H1 (cell line): ENCODE measurements around the gene MTNR1A. TPM values are rescaled to one million over a fixed set of nuclear protein-coding genes. Genes with fewer than 3 reads are reported as not detected.

ENCODE experiments used
- CTCF ChIA-PET: fragments of 300-600 bp; sonication (Branson Sonifier 250); formaldehyde crosslinking; loops from one replicate; lab custom pipeline; 2021; ENCODE audit not compliant: partially characterized antibody; lab: Charles Lee
- POLR2A ChIA-PET: fragments of 300-600 bp; sonication (Branson Sonifier 250); formaldehyde crosslinking; loops from one replicate; lab custom pipeline; 2021; ENCODE audit warnings: inconsistent platforms; ENCODE audit not compliant: partially characterized antibody; lab: Charles Lee
- DNase-seq, 2 experiments: peaks; one replicate each; pipeline versions ENCODE4 v3.0.0 to v3.0.0-alpha.2; 2010 to 2022; ENCODE audit warnings: low spot score in 2 of 2, low read depth in 1 of 2, mixed read lengths in 1 of 2
- FAIRE-seq: peaks from 2 replicates; lab custom pipeline; 2011; peaks lifted over from hg19 to GRCh38; lab: Jason Lieb, UNC
- H2AFZ ChIP-seq: 2 replicates; pipeline ENCODE4 v1.8.1; 2012; ENCODE audit warnings: low read length, inconsistent platforms
- H2AK5ac ChIP-seq: 2 replicates; pipeline ENCODE4 v1.6.1; 2013; ENCODE audit warnings: low read depth, low read length
- H2BK120ac ChIP-seq: replicated peaks from 2 replicates; pipeline ENCODE3; 2013; ENCODE audit warnings: low read depth, low read length, inconsistent platforms
- H2BK12ac ChIP-seq: 2 replicates; pipeline ENCODE4 v1.6.1; 2013; ENCODE audit warnings: low read depth, low read length
- H2BK15ac ChIP-seq: 2 replicates; pipeline ENCODE4 v1.6.1; 2013; ENCODE audit warnings: low read length
- H2BK20ac ChIP-seq: 2 replicates; pipeline ENCODE4 v1.6.1; 2013; ENCODE audit warnings: low read length
- H2BK5ac ChIP-seq: 2 replicates; pipeline ENCODE4 v1.6.1; 2013; ENCODE audit warnings: low read depth, low read length
- H3K14ac ChIP-seq: 2 replicates; pipeline ENCODE4 v1.6.1; 2013; ENCODE audit warnings: inconsistent platforms; ENCODE audit not compliant: insufficient read length
- H3K18ac ChIP-seq: 2 replicates; pipeline ENCODE4 v1.6.1; 2013; ENCODE audit warnings: low read length; ENCODE audit errors: extremely low read depth
- H3K23ac ChIP-seq: 2 replicates; pipeline ENCODE4 v1.6.1; 2013; ENCODE audit warnings: inconsistent platforms; ENCODE audit not compliant: insufficient read length
- H3K23me2 ChIP-seq: 2 replicates; pipeline ENCODE4 v1.6.1; 2013; ENCODE audit warnings: low read depth, low read length
- H3K27ac ChIP-seq: 2 replicates; pipeline ENCODE4 v1.6.1; 2011; ENCODE audit warnings: low read depth, low read length, inconsistent platforms
- H3K27me3 ChIP-seq, 4 experiments: replicated peaks in 1 of 4; 1 replicate in 1 of 4; 2 replicates in 3 of 4; pipeline versions ENCODE4 v1.6.1 to v1.8.1; 2011 to 2013; ENCODE audit warnings: low read length in 3 of 4, mild to moderate bottlenecking in 3 of 4, inconsistent platforms in 2 of 4, mixed read lengths in 2 of 4, moderate library complexity in 1 of 4; ENCODE audit not compliant: control insufficient read depth in 3 of 4, insufficient read depth in 3 of 4; ENCODE audit errors: extremely low read depth in 1 of 4
- H3K36me3 ChIP-seq, 4 experiments: 2 replicates each; pipeline versions ENCODE4 v1.6.1 to v1.8.1; 2011 to 2013; ENCODE audit warnings: mild to moderate bottlenecking in 4 of 4, low read length in 3 of 4, moderate library complexity in 2 of 4, control low read depth in 1 of 4, inconsistent platforms in 1 of 4; ENCODE audit not compliant: insufficient read depth in 4 of 4, control insufficient read depth in 2 of 4
- H3K4ac ChIP-seq: replicated peaks from 2 replicates; pipeline ENCODE3; 2013; ENCODE audit warnings: low read length, low read depth, mixed read lengths, inconsistent platforms; ENCODE audit not compliant: insufficient read length
- H3K4me1 ChIP-seq, 4 experiments: replicated peaks in 1 of 4; 1 replicate in 1 of 4; 2 replicates in 3 of 4; pipeline versions ENCODE4 v1.6.1 to v1.8.1; 2011 to 2013; ENCODE audit warnings: low read length in 3 of 4, inconsistent platforms in 2 of 4, mixed read lengths in 1 of 4; ENCODE audit not compliant: insufficient read depth in 4 of 4, control insufficient read depth in 3 of 4
- H3K4me2 ChIP-seq, 2 experiments: 2 replicates each; pipeline versions ENCODE4 v1.6.1 to v1.8.1; 2011 to 2013; ENCODE audit warnings: low read depth in 2 of 2, low read length in 2 of 2, control low read depth in 1 of 2, inconsistent platforms in 1 of 2, mild to moderate bottlenecking in 1 of 2; ENCODE audit not compliant: insufficient read depth in 1 of 2
- H3K4me3 ChIP-seq, 4 experiments: fragments of 200-600, 300-600 bp in 1 of 4; sonication (generic), shearing (Covaris generic), sonication (Bioruptor Twin) in 1 of 4; 2 replicates each; pipeline versions ENCODE4 v1.5.1 to v1.8.1; 2011 to 2016; ENCODE audit warnings: low read length in 4 of 4, low read depth in 3 of 4, control low read depth in 2 of 4, inconsistent platforms in 2 of 4, mild to moderate bottlenecking in 2 of 4, mixed read lengths in 1 of 4, moderate library complexity in 1 of 4; ENCODE audit not compliant: insufficient read depth in 2 of 4; ENCODE audit errors: extremely low read depth in 1 of 4
- H3K56ac ChIP-seq: replicated peaks from 2 replicates; pipeline ENCODE3; 2013; ENCODE audit warnings: low read depth, mild to moderate bottlenecking, mixed read lengths, low read length, inconsistent platforms; ENCODE audit not compliant: insufficient read length
- H3K79me1 ChIP-seq: 2 replicates; pipeline ENCODE4 v1.6.1; 2013; ENCODE audit warnings: low read depth, low read length, control low read depth
- H3K79me2 ChIP-seq, 2 experiments: 2 replicates each; pipeline versions ENCODE4 v1.6.1 to v1.8.1; 2012 to 2013; ENCODE audit warnings: low read length in 2 of 2, mild to moderate bottlenecking in 2 of 2, inconsistent platforms in 1 of 2; ENCODE audit not compliant: insufficient read depth in 2 of 2, control insufficient read depth in 1 of 2
- H3K9ac ChIP-seq, 4 experiments: replicated peaks in 1 of 4; 1 replicate in 1 of 4; 2 replicates in 3 of 4; pipeline versions ENCODE4 v1.6.1 to v1.8.1; 2011 to 2013; ENCODE audit warnings: low read depth in 3 of 4, low read length in 3 of 4, control low read depth in 2 of 4, mild to moderate bottlenecking in 2 of 4, moderate library complexity in 2 of 4, inconsistent platforms in 1 of 4; ENCODE audit errors: extremely low read depth in 1 of 4
- H3K9me3 ChIP-seq, 2 experiments: 2 replicates each; pipeline versions ENCODE4 v1.6.1 to v1.8.1; 2012 to 2013; ENCODE audit warnings: mild to moderate bottlenecking in 2 of 2, moderate library complexity in 2 of 2, control low read depth in 1 of 2, inconsistent platforms in 1 of 2, low read depth in 1 of 2, low read length in 1 of 2, mixed read lengths in 1 of 2; ENCODE audit not compliant: insufficient read depth in 2 of 2
- H4K20me1 ChIP-seq, 2 experiments: replicated peaks in 1 of 2; 2 replicates each; pipeline versions ENCODE3 to v1.8.1; 2011 to 2013; ENCODE audit warnings: inconsistent platforms in 2 of 2, low read length in 2 of 2, mild to moderate bottlenecking in 1 of 2; ENCODE audit not compliant: insufficient read depth in 2 of 2, control insufficient read depth in 1 of 2
- H4K5ac ChIP-seq: 2 replicates; pipeline ENCODE4 v1.6.1; 2013; ENCODE audit warnings: low read length, low read depth, mixed read lengths, inconsistent platforms; ENCODE audit not compliant: insufficient read length
- H4K8ac ChIP-seq: 2 replicates; pipeline ENCODE4 v1.8.0; 2013; ENCODE audit warnings: mild to moderate bottlenecking, moderate library complexity, low read length, inconsistent platforms; ENCODE audit not compliant: insufficient read depth; ENCODE audit errors: extremely low read depth
- H4K91ac ChIP-seq: replicated peaks from 2 replicates; pipeline ENCODE3; 2013; ENCODE audit warnings: low read length, mixed read lengths, inconsistent platforms; ENCODE audit not compliant: insufficient read length
- RAD21 ChIP-seq, 2 experiments: IDR thresholded peaks in 1 of 2; conservative IDR thresholded peaks in 1 of 2; 2 replicates each; pipeline ENCODE4 v1.6.1; 2011; ENCODE audit warnings: low read depth in 2 of 2, low read length in 2 of 2, improper control_type of control experiment in 1 of 2, inconsistent platforms in 1 of 2, mild to moderate bottlenecking in 1 of 2, moderate library complexity in 1 of 2
- TBP ChIP-seq: IDR thresholded peaks from 2 replicates; pipeline ENCODE4 v1.6.1; 2011; ENCODE audit warnings: low read depth, low read length, improper control_type of control experiment
- WGBS, 2 experiments: shearing (Covaris generic) in 1 of 2; methylation state at CpG; one replicate each; pipeline versions ENCODE4 v1.1.6 to v1.1.7; 2013 to 2015; ENCODE audit warnings: low lambda C conversion rate in 2 of 2, mixed read lengths in 2 of 2, inconsistent platforms in 1 of 2, low coverage in 1 of 2, missing lambda C conversion rate in 1 of 2; ENCODE audit not compliant: insufficient replicate concordance in 2 of 2, insufficient coverage in 1 of 2, insufficient read length in 1 of 2; ENCODE audit errors: extremely low coverage in 1 of 2, missing lambda C conversion rate in 1 of 2; 5-methylcytosine and 5-hydroxymethylcytosine counted together
- polyA plus RNA-seq, 7 experiments: library from polyadenylated mRNA; depleted of rRNA in 3 of 7; stranded (reverse) in 5 of 7; unstranded in 2 of 7; fragments of >200 nt in 5 of 7; fragments of 200-250 nt in 2 of 7; gene quantifications; 1 replicate in 5 of 7; 2 replicates in 1 of 7; 4 replicates in 1 of 7; pipeline versions ENCODE4 v1.2.1 to v1.2.3, GENCODE V29; 2011 to 2013; ENCODE audit warnings: missing spikeins in 2 of 7, mixed read lengths in 2 of 7
- total RNA-seq: library from RNA; stranded (reverse); fragmentation: NEBNext Ultra II Directional; extraction: Animal tissue kit (Norgen Biotek cat#: 25700); gene quantifications from 2 replicates; pipeline ENCODE4 v1.2.1, GENCODE V29; 2021
- TF ChIP-seq, protein P1 (sequence below), 3 experiments: IDR thresholded peaks; 1 replicate in 2 of 3; 2 replicates in 1 of 3; pipeline versions ENCODE4 v1.5.1 to v1.6.1; 2011; ENCODE audit warnings: low read length in 3 of 3, mild to moderate bottlenecking in 3 of 3, inconsistent platforms in 2 of 3, low read depth in 1 of 3, moderate library complexity in 1 of 3; ENCODE audit not compliant: insufficient read depth in 1 of 3; ENCODE audit errors: control extremely low read depth in 1 of 3

The MTNR1A gene
- total and polyA plus RNA-seq, 2 of the 8 experiments (the other 6 are each of a cell fraction or from before 2014, with no cell fraction given), result 0.45 to 1.0 TPM

DNA sequence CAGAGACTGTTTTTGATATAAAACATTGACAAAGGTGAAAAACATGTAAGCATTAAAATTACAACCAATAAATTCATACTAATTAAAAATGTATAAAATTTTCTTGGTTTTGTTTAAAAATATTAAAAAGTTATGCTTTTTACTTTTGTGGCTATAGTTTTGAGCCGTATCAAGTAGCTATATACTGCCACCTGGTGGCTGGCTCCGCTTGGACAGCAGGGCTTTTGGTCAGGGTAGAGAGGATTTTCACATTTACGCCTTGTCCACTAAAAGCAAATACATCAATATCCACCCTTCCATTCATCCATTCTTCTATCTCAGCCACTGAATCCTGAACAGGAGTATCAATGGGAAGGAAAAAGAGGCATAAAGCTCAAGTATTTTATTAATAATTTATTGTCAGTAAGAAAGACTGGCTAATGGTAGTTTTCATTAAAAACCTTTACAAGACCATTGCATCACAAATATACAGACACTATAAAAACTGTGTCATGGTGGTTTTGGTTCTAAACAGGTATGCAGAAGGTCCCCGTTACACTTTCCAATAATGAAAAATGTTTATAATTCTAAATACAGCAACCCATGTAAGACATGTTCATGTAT lies 32.1 kb upstream of the MTNR1A start:
- Histone ChIP-seq H3K9ac (no peak overlapping the region), H2AFZ (no peak overlapping the region), H2BK120ac (no peak overlapping the region), H3K27ac (no peak overlapping the region), H3K23ac (no peak overlapping the region), H2AK5ac (no peak overlapping the region), H3K9me3 (no peaks in the 10 kb centered on the region; a peak in 1 of 4 replicates), H3K4me2 (no peak overlapping the region), H3K4me3 (no peak overlapping the region), H3K23me2 (peaks cover 2% of the 10 kb centered on the region; the same call in 1 of the 2 replicates), H3K27me3 (no peaks in the 10 kb centered on the region), H3K56ac (no peak overlapping the region), H2BK12ac (no peak overlapping the region), H4K8ac (no peak overlapping the region), H3K36me3 (peaks cover 5 to 64% (median 19%) of the 10 kb centered on the region in 4 experiments; a peak in 6 of 8 replicates), H3K18ac (no peak overlapping the region), H2BK5ac (no peak overlapping the region), H3K79me2 (0 out of 4 replicates have a peak, but pooled peaks cover 0 to 5% of the 10 kb centered on the region in 2 experiments), H3K14ac (no peak overlapping the region), H2BK15ac (no peak overlapping the region), H2BK20ac (no peak overlapping the region), H3K4me1 (no peaks in the 10 kb centered on the region; a peak in 1 of 7 replicates), H4K91ac (no peak overlapping the region), H3K4ac (no peak overlapping the region), H4K20me1 (peaks cover 0 to 2% of the 10 kb centered on the region in 2 experiments), H4K5ac (no peak overlapping the region), H3K79me1 (peaks cover 2% of the 10 kb centered on the region; the same call in 1 of the 2 replicates)
- CTCF ChIA-PET, result interaction anchor here (0.6 to 5.2 kb wide), 31 partner anchors 10 to 349 kb away, joined by 3 to 35 read pairs (median 4); no protein-coding TSS in a partner anchor
- WGBS, 2 experiments, result 56% methylated on average over 4 of the region's 4 CpGs; no CpG with 5 or more reads in 1 of the 2 experiments
- TF ChIP-seq, protein P1, sequence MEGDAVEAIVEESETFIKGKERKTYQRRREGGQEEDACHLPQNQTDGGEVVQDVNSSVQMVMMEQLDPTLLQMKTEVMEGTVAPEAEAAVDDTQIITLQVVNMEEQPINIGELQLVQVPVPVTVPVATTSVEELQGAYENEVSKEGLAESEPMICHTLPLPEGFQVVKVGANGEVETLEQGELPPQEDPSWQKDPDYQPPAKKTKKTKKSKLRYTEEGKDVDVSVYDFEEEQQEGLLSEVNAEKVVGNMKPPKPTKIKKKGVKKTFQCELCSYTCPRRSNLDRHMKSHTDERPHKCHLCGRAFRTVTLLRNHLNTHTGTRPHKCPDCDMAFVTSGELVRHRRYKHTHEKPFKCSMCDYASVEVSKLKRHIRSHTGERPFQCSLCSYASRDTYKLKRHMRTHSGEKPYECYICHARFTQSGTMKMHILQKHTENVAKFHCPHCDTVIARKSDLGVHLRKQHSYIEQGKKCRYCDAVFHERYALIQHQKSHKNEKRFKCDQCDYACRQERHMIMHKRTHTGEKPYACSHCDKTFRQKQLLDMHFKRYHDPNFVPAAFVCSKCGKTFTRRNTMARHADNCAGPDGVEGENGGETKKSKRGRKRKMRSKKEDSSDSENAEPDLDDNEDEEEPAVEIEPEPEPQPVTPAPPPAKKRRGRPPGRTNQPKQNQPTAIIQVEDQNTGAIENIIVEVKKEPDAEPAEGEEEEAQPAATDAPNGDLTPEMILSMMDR (IDR thresholded peaks at IDR 0.05; ENCODE audit: control extremely low read depth in 1 of 3, insufficient read depth in 1 of 3, low read depth in 1 of 3, low read length in 3 of 3), result peak; percentile 62 to 73 (median 67)
- TF ChIP-seq TBP (no peak), RAD21 (IDR thresholded peaks at IDR 0.05 in 1 of 2, conservative IDR thresholded peaks at IDR 0.05 in 1 of 2; ENCODE audit: low read depth in 2 of 2, low read length in 2 of 2) (peak; percentile 72 to 76)
- no peak for FAIRE-seq
- POLR2A ChIA-PET, result interaction anchor here (0.8 kb wide), 1 partner anchor 20 kb away, joined by 3 read pairs; no protein-coding TSS in a partner anchor
- peak in 1 of 2 experiments; percentile 80 for DNase-seq
